C4-2B (cell line): ENCODE measurements around the gene CYREN.

Experiments
- H3K27ac ChIP-seq: fragments of 450-650 bp; 2 replicates; pipeline ENCODE4 v1.5.1; 2017
- ZFX ChIP-seq: fragments of 450-650 bp; IDR thresholded peaks from 2 replicates; pipeline ENCODE4 v1.6.1; 2017
- TF ChIP-seq, protein P1 (sequence below): fragments of 450-650 bp; conservative IDR thresholded peaks from 2 replicates; pipeline ENCODE4 v1.5.1; 2017; ENCODE audit warnings: mild to moderate bottlenecking

CYREN gene

GRCh38 chr7:135166338-135166990 is 4.0 kb downstream of the CYREN start:
- no peak overlapping the region for H3K27ac ChIP-seq

GRCh38 chr7:135165862-135166261 is 4.6 kb downstream of the CYREN start:
- no peak for TF ChIP-seq ZFX
- H3K27ac ChIP-seq = no peak overlapping the region

More at GRCh38 chr7:135166338-135166990, 4.0 kb downstream of the CYREN start:
- no peak for TF ChIP-seq ZFX
- TF ChIP-seq, protein P1, sequence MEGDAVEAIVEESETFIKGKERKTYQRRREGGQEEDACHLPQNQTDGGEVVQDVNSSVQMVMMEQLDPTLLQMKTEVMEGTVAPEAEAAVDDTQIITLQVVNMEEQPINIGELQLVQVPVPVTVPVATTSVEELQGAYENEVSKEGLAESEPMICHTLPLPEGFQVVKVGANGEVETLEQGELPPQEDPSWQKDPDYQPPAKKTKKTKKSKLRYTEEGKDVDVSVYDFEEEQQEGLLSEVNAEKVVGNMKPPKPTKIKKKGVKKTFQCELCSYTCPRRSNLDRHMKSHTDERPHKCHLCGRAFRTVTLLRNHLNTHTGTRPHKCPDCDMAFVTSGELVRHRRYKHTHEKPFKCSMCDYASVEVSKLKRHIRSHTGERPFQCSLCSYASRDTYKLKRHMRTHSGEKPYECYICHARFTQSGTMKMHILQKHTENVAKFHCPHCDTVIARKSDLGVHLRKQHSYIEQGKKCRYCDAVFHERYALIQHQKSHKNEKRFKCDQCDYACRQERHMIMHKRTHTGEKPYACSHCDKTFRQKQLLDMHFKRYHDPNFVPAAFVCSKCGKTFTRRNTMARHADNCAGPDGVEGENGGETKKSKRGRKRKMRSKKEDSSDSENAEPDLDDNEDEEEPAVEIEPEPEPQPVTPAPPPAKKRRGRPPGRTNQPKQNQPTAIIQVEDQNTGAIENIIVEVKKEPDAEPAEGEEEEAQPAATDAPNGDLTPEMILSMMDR = no peak

- TF ChIP-seq, protein P1 = peak; percentile 33
- no peak for TF ChIP-seq ZFX
- H3K27ac ChIP-seq = no peak overlapping the region
These were observed 6.0 kb downstream of the CYREN start for GRCh38 chr7:135164357-135165061.

GRCh38 chr7:135162382-135163001 is 8.0 kb downstream of the CYREN start:
- no peak for TF ChIP-seq ZFX
- TF ChIP-seq, protein P1 = no peak
- no peak overlapping the region for H3K27ac ChIP-seq

GRCh38 chr7:135161669-135162068 is 8.8 kb downstream of the CYREN start:
- TF ChIP-seq ZFX = no peak
- TF ChIP-seq, protein P1 = no peak
- no peak overlapping the region for H3K27ac ChIP-seq

- TF ChIP-seq ZFX = no peak
- TF ChIP-seq, protein P1 = no peak
- peak overlapping the region; percentile 6; the same call in 1 of the 2 replicates for H3K27ac ChIP-seq
These were observed 9.5 kb downstream of the CYREN start for GRCh38 chr7:135160858-135161653.

DNA sequence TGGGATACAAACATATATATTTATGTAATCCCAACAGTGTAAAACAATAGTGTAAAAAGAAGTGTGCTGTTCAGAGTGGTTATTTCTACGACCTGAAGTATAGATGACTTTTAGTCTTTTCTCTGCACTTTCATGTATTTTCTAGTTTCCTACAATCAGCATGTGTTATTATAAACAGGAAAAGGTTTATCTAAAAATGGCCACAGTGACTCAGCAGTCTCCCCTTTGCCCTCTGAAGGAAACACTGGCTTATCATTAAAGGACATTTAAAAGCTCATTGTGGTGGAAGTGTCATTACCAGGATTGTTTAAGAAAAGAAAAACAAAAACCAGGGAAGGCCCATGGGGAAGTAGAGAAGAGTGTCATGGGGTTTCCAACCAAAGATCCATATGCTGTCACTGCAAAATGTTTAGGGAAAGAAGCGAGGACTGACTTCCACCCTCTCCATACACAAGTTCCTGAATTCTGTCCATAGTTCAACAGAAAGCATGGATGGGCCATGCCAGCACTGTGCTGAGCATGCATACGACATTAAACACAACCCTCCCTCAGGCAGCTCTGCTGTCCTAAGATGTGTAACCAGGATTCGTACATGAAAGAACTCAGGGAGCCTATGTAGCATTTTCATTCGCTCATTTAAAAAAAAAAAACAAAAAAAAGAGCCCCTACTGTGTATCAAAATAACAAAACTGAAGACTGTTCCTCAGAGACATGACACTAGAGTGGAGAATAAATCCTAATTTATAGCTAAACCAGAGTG is 10.2 kb downstream of the CYREN start:
- no peak for TF ChIP-seq ZFX
- TF ChIP-seq, protein P1 = no peak
- H3K27ac ChIP-seq = peak overlapping the region; percentile 6; the same call in 1 of the 2 replicates
